ENCODE measurements around the gene NPBWR2. TPM values are rescaled to one million over a fixed set of nuclear protein-coding genes. Genes with fewer than 3 reads are reported as not detected.

The NPBWR2 gene
- polyA plus RNA-seq, 1 donor from 2014 or later, result not detected

DNA sequence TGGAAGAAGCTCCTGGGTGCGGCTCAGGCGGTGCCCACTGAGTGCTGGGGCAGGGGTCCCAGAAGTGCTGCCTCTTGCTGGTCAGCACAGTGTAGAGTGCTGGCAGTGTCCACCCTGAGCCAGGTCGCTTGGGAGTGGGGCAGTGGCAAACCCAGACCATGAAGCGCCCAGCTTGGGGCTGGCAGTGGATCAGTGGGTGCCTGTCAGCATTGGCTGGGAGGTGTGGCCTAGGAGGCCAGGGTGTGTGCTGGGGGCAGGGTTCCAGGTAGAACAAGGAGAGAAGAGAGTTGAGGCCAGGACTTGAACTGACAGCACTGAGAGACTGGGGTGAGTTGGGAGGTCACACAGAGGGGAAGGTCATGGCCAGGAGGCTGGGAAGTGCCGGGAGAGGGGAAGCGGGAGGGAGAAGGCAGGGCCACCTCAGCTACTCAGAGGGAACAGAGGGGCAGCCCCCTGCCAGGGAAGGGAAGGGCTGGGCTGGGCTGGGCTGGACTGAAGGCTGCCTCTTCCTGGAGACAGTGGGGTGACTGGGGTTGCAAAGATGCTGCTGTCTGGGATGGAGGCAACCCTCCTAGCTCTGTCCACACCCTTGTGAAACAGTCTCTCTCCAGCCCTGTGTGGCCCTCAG is 40.2 kb downstream of the NPBWR2 start:
- H3K36me3 ChIP-seq (ENCODE audit: insufficient read depth, low read length), result no peaks in the 10 kb centered on the region
- no peaks in the 10 kb centered on the region for H3K9me2 ChIP-seq (ENCODE audit: insufficient read depth, low read length)
- H2AFZ ChIP-seq (ENCODE audit: low read depth, low read length), result no peak overlapping the region
- no peaks in the 10 kb centered on the region for H3K27me3 ChIP-seq (ENCODE audit: insufficient read depth, low read depth, low read length)
- no peak overlapping the region for H3K27ac ChIP-seq (ENCODE audit: low read length)
- no peaks in the 10 kb centered on the region for H3F3A ChIP-seq (ENCODE audit: insufficient read depth, low read length, poor library complexity, severe bottlenecking)
- no peaks in the 10 kb centered on the region for H3K9me3 ChIP-seq (ENCODE audit: low read length)
- no peak overlapping the region for H3K4me3 ChIP-seq (ENCODE audit: low read length)
- H3K79me2 ChIP-seq (replicated peaks; ENCODE audit: insufficient read depth, low read length), result peaks cover 7% of the 10 kb centered on the region
- H3K9ac ChIP-seq (ENCODE audit: low read length), result no peak overlapping the region
- H3K4me2 ChIP-seq (ENCODE audit: low read length), result no peak overlapping the region
- no peaks in the 10 kb centered on the region for H4K20me1 ChIP-seq (ENCODE audit: insufficient read depth)
- TF ChIP-seq MXI1 (conservative IDR thresholded peaks at IDR 0.05; ENCODE audit: poor library complexity, severe bottlenecking), result no peak
- TF ChIP-seq SMC3 (conservative IDR thresholded peaks at IDR 0.05; ENCODE audit: poor library complexity), result no peak
- no peak for TF ChIP-seq EZH2 (IDR thresholded peaks at IDR 0.05; ENCODE audit: borderline replicate concordance, insufficient read depth, low read length, poor library complexity, severe bottlenecking)
- TF ChIP-seq TAF1 (IDR thresholded peaks at IDR 0.05; ENCODE audit: low read depth), result no peak
- TF ChIP-seq, protein P1, sequence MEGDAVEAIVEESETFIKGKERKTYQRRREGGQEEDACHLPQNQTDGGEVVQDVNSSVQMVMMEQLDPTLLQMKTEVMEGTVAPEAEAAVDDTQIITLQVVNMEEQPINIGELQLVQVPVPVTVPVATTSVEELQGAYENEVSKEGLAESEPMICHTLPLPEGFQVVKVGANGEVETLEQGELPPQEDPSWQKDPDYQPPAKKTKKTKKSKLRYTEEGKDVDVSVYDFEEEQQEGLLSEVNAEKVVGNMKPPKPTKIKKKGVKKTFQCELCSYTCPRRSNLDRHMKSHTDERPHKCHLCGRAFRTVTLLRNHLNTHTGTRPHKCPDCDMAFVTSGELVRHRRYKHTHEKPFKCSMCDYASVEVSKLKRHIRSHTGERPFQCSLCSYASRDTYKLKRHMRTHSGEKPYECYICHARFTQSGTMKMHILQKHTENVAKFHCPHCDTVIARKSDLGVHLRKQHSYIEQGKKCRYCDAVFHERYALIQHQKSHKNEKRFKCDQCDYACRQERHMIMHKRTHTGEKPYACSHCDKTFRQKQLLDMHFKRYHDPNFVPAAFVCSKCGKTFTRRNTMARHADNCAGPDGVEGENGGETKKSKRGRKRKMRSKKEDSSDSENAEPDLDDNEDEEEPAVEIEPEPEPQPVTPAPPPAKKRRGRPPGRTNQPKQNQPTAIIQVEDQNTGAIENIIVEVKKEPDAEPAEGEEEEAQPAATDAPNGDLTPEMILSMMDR (IDR thresholded peaks at IDR 0.05; ENCODE audit: poor library complexity, severe bottlenecking), result no peak
- no peak for TF ChIP-seq RAD21 (conservative IDR thresholded peaks at IDR 0.05)
- TF ChIP-seq, protein P2, sequence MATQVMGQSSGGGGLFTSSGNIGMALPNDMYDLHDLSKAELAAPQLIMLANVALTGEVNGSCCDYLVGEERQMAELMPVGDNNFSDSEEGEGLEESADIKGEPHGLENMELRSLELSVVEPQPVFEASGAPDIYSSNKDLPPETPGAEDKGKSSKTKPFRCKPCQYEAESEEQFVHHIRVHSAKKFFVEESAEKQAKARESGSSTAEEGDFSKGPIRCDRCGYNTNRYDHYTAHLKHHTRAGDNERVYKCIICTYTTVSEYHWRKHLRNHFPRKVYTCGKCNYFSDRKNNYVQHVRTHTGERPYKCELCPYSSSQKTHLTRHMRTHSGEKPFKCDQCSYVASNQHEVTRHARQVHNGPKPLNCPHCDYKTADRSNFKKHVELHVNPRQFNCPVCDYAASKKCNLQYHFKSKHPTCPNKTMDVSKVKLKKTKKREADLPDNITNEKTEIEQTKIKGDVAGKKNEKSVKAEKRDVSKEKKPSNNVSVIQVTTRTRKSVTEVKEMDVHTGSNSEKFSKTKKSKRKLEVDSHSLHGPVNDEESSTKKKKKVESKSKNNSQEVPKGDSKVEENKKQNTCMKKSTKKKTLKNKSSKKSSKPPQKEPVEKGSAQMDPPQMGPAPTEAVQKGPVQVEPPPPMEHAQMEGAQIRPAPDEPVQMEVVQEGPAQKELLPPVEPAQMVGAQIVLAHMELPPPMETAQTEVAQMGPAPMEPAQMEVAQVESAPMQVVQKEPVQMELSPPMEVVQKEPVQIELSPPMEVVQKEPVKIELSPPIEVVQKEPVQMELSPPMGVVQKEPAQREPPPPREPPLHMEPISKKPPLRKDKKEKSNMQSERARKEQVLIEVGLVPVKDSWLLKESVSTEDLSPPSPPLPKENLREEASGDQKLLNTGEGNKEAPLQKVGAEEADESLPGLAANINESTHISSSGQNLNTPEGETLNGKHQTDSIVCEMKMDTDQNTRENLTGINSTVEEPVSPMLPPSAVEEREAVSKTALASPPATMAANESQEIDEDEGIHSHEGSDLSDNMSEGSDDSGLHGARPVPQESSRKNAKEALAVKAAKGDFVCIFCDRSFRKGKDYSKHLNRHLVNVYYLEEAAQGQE (IDR thresholded peaks at IDR 0.05; ENCODE audit: borderline replicate concordance), result no peak
- TF ChIP-seq EP300 (conservative IDR thresholded peaks at IDR 0.05; ENCODE audit: poor library complexity, severe bottlenecking), result no peak
- TF ChIP-seq POLR2AphosphoS5 (IDR thresholded peaks at IDR 0.05), result no peak

DNA sequence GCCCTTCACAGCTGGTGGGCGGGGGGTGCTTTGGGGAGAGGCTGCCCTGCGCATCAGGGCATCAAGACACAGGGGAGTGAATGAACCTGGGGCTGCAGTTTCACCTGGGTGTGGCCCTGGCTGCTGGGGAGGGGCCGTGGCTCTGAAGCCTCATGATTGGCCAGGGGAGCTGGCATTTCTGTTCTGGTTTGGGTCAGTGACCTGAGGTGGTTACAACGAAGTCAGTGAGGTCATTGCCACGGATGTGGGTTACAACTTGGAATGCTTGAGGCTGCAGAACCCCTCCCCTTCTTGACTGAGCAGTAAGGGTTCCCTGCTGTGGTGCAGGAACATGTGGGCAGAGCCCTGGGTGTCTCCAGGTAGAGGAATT is 41.4 kb downstream of the NPBWR2 start:
- no peak for TF ChIP-seq TAF1 (IDR thresholded peaks at IDR 0.05; ENCODE audit: low read depth)
- TF ChIP-seq EZH2 (IDR thresholded peaks at IDR 0.05; ENCODE audit: borderline replicate concordance, insufficient read depth, low read length, poor library complexity, severe bottlenecking), result no peak
- TF ChIP-seq, protein P2 (IDR thresholded peaks at IDR 0.05; ENCODE audit: borderline replicate concordance), result no peak
- TF ChIP-seq EP300 (conservative IDR thresholded peaks at IDR 0.05; ENCODE audit: poor library complexity, severe bottlenecking), result no peak
- no peak for TF ChIP-seq SMC3 (conservative IDR thresholded peaks at IDR 0.05; ENCODE audit: poor library complexity)
- TF ChIP-seq, protein P1 (IDR thresholded peaks at IDR 0.05; ENCODE audit: poor library complexity, severe bottlenecking), result no peak
- TF ChIP-seq POLR2AphosphoS5 (IDR thresholded peaks at IDR 0.05), result no peak
- TF ChIP-seq RAD21 (conservative IDR thresholded peaks at IDR 0.05), result no peak
- no peak for TF ChIP-seq MXI1 (conservative IDR thresholded peaks at IDR 0.05; ENCODE audit: poor library complexity, severe bottlenecking)
- no peak overlapping the region for H3K4me3 ChIP-seq (ENCODE audit: low read length)
- no peaks in the 10 kb centered on the region for H3K36me3 ChIP-seq (ENCODE audit: insufficient read depth, low read length)
- H3K9me2 ChIP-seq (ENCODE audit: insufficient read depth, low read length), result no peaks in the 10 kb centered on the region
- no peaks in the 10 kb centered on the region for H3K27me3 ChIP-seq (ENCODE audit: insufficient read depth, low read depth, low read length)
- peaks cover 7% of the 10 kb centered on the region for H3K79me2 ChIP-seq (replicated peaks; ENCODE audit: insufficient read depth, low read length)
- H3K4me2 ChIP-seq (ENCODE audit: low read length), result no peak overlapping the region
- H3K9ac ChIP-seq (ENCODE audit: low read length), result no peak overlapping the region
- no peak overlapping the region for H2AFZ ChIP-seq (ENCODE audit: low read depth, low read length)
- no peaks in the 10 kb centered on the region for H3F3A ChIP-seq (ENCODE audit: insufficient read depth, low read length, poor library complexity, severe bottlenecking)
- no peaks in the 10 kb centered on the region for H3K9me3 ChIP-seq (ENCODE audit: low read length)
- H4K20me1 ChIP-seq (ENCODE audit: insufficient read depth), result no peaks in the 10 kb centered on the region
- H3K27ac ChIP-seq (ENCODE audit: low read length), result no peak overlapping the region

Data from neural cell (in vitro differentiated cells).